ENCODE measurements around the gene B9D1. TPM values are rescaled to one million over a fixed set of nuclear protein-coding genes. Genes with fewer than 3 reads are reported as not detected.

B9D1 gene
- total and polyA plus RNA-seq, 2 donors from 2014 or later = 32.1 to 67.5 TPM

GRCh38 chr17:19330271-19330670 is 32.3 kb downstream of the B9D1 start:
- intact Hi-C loops (cut with DNase I) = no loop called here
- H3K27ac ChIP-seq (ENCODE audit: low read depth in 2 of 2, low read length in 2 of 2) = no peak overlapping the region
- no peak overlapping the region for H3K9ac ChIP-seq (ENCODE audit: low read length in 3 of 3)
- no peak overlapping the region for H3K4me3 ChIP-seq (ENCODE audit: low read length in 3 of 3)
- FAIRE-seq (no peak), DNase-seq (no peak)
- peaks cover 0 to 4% (median 0%) of the 10 kb centered on the region in 3 donors for H3K36me3 ChIP-seq (ENCODE audit: control insufficient read depth in 2 of 3, insufficient read depth in 3 of 3, low read length in 3 of 3)
- H3K27me3 ChIP-seq (ENCODE audit: control insufficient read depth, insufficient read depth, low read length) = no peaks in the 10 kb centered on the region
- TF ChIP-seq, protein P1, sequence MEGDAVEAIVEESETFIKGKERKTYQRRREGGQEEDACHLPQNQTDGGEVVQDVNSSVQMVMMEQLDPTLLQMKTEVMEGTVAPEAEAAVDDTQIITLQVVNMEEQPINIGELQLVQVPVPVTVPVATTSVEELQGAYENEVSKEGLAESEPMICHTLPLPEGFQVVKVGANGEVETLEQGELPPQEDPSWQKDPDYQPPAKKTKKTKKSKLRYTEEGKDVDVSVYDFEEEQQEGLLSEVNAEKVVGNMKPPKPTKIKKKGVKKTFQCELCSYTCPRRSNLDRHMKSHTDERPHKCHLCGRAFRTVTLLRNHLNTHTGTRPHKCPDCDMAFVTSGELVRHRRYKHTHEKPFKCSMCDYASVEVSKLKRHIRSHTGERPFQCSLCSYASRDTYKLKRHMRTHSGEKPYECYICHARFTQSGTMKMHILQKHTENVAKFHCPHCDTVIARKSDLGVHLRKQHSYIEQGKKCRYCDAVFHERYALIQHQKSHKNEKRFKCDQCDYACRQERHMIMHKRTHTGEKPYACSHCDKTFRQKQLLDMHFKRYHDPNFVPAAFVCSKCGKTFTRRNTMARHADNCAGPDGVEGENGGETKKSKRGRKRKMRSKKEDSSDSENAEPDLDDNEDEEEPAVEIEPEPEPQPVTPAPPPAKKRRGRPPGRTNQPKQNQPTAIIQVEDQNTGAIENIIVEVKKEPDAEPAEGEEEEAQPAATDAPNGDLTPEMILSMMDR (IDR thresholded peaks at IDR 0.05; ENCODE audit: borderline replicate concordance, extremely low read depth, insufficient read depth) = no peak
- H3K4me1 ChIP-seq (ENCODE audit: control insufficient read depth in 2 of 3, insufficient read depth in 2 of 3, low read depth in 1 of 3, low read length in 3 of 3) = no peaks in the 10 kb centered on the region
- H3K9me3 ChIP-seq (ENCODE audit: control insufficient read depth in 2 of 3, insufficient read depth in 1 of 3, low read length in 3 of 3) = no peaks in the 10 kb centered on the region

GRCh38 chr17:19329839-19330238 is 32.7 kb downstream of the B9D1 start:
- FAIRE-seq (no peak), DNase-seq (no peak)
- Histone ChIP-seq H3K9ac (ENCODE audit: low read length in 3 of 3) (no peak overlapping the region), H3K4me1 (ENCODE audit: control insufficient read depth in 2 of 3, insufficient read depth in 2 of 3, low read depth in 1 of 3, low read length in 3 of 3) (no peaks in the 10 kb centered on the region), H3K36me3 (ENCODE audit: control insufficient read depth in 2 of 3, insufficient read depth in 3 of 3, low read length in 3 of 3) (peaks cover 0 to 4% (median 0%) of the 10 kb centered on the region in 3 donors), H3K27ac (ENCODE audit: low read depth in 2 of 2, low read length in 2 of 2) (no peak overlapping the region), H3K9me3 (ENCODE audit: control insufficient read depth in 2 of 3, insufficient read depth in 1 of 3, low read length in 3 of 3) (no peaks in the 10 kb centered on the region), H3K27me3 (ENCODE audit: control insufficient read depth, insufficient read depth, low read length) (no peaks in the 10 kb centered on the region), H3K4me3 (ENCODE audit: low read length in 3 of 3) (no peak overlapping the region)
- TF ChIP-seq, protein P1 (IDR thresholded peaks at IDR 0.05; ENCODE audit: borderline replicate concordance, extremely low read depth, insufficient read depth) = no peak
- intact Hi-C loops (cut with DNase I) = no loop called here

DNA sequence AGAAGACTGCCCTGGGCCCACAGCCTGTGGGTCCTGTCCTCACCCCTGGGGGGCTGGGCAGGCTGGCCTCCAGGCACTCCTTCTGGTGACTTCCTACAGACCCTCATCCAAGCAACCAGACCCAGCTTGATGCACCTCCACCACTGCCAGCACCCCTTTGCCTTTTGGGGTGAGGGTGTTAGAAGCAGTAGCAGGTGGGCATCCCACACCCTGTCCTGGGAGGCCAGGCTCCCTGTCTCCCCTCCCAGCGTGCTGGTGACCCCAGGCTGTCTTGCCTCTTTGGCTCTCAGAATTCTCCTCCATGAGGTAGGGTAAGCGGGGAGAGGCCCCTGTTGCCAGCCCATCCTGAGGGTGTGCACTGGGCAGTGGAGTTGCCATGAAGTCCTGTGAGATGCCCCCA is 33.4 kb downstream of the B9D1 start:
- TF ChIP-seq, protein P1 (IDR thresholded peaks at IDR 0.05; ENCODE audit: borderline replicate concordance, extremely low read depth, insufficient read depth) = no peak

More for the DNA sequence above, 33.4 kb downstream of the B9D1 start:
- DNase-seq = peak in 1 of 5 donors; percentile 19
- no peaks in the 10 kb centered on the region for H3K27me3 ChIP-seq (ENCODE audit: control insufficient read depth, insufficient read depth, low read length)
- FAIRE-seq = no peak
- intact Hi-C loops (cut with DNase I) = no loop called here
- no peak overlapping the region for H3K4me3 ChIP-seq (ENCODE audit: low read length in 3 of 3)
- H3K9ac ChIP-seq (ENCODE audit: low read length in 3 of 3) = no peak overlapping the region
- H3K36me3 ChIP-seq (ENCODE audit: control insufficient read depth in 2 of 3, insufficient read depth in 3 of 3, low read length in 3 of 3) = peaks cover 0 to 4% (median 0%) of the 10 kb centered on the region in 3 donors
- H3K4me1 ChIP-seq (ENCODE audit: control insufficient read depth in 2 of 3, insufficient read depth in 2 of 3, low read depth in 1 of 3, low read length in 3 of 3) = no peaks in the 10 kb centered on the region
- no peaks in the 10 kb centered on the region for H3K9me3 ChIP-seq (ENCODE audit: control insufficient read depth in 2 of 3, insufficient read depth in 1 of 3, low read length in 3 of 3)
- no peak overlapping the region for H3K27ac ChIP-seq (ENCODE audit: low read depth in 2 of 2, low read length in 2 of 2)
